Panc1 (cell line): Measurements from ENCODE around the gene CACNA1B. TPM values are rescaled to one million over a fixed set of nuclear protein-coding genes. Genes with fewer than 3 reads are reported as not detected.

Experiments
- ATAC-seq: fragments of 200-7000 bp; cut with Tn5 transposase; 2 replicates; pipeline ENCODE4 v1.9.1; 2020; ENCODE audit warnings: mild to moderate bottlenecking, moderate library complexity
- BruUV-seq: library from RNA; stranded (reverse); fragments of 400-500 nt; replicated peaks from 2 replicates; lab custom pipeline; 2021; lab: Mats Ljungman, UMichigan
- CTCF ChIA-PET: fragments of 300-600 bp; sonication (Branson Sonifier 250); formaldehyde crosslinking; loops from one replicate; lab custom pipeline; 2022; ENCODE audit warnings: antibody characterized with exemption; lab: Charles Lee
- POLR2A ChIA-PET: fragments of 300-600 bp; sonication (Branson Sonifier 250); formaldehyde crosslinking; loops from one replicate; lab custom pipeline; 2022; ENCODE audit warnings: antibody characterized with exemption; lab: Charles Lee
- DNase-seq: peaks from one replicate; pipeline ENCODE4 v3.0.0-alpha.2; 2010; ENCODE audit warnings: low read depth, low spot score
- H3K27ac ChIP-seq: 2 replicates; pipeline ENCODE4 v1.5.1; 2011; ENCODE audit warnings: mild to moderate bottlenecking, low read length, inconsistent platforms
- H3K27me3 ChIP-seq: fragments of 200-500 bp; sonication (Bioruptor generic); 2 replicates; pipeline ENCODE4 v1.6.0; 2014; ENCODE audit warnings: low read length, inconsistent platforms; ENCODE audit not compliant: control insufficient read depth, insufficient read depth
- H3K36me3 ChIP-seq: fragments of 200-500 bp; sonication (Bioruptor generic); 2 replicates; pipeline ENCODE4 v1.5.1; 2014; ENCODE audit warnings: inconsistent platforms, mild to moderate bottlenecking, low read length, moderate library complexity; ENCODE audit not compliant: control insufficient read depth, insufficient read depth
- H3K4me1 ChIP-seq: 2 replicates; pipeline ENCODE4 v1.5.1; 2011; ENCODE audit warnings: inconsistent platforms, mild to moderate bottlenecking, low read length, moderate library complexity; ENCODE audit not compliant: control insufficient read depth, insufficient read depth
- H3K4me3 ChIP-seq, 2 experiments: 2 replicates each; pipeline ENCODE4 v1.5.1; 2011 to 2012; ENCODE audit warnings: low read depth in 2 of 2, low read length in 2 of 2, mild to moderate bottlenecking in 2 of 2, inconsistent platforms in 1 of 2, moderate library complexity in 1 of 2
- H3K9me3 ChIP-seq: fragments of 200-500 bp; sonication (Bioruptor generic); 2 replicates; pipeline ENCODE4 v1.5.1; 2014; ENCODE audit warnings: low read depth, mild to moderate bottlenecking, inconsistent platforms, low read length, moderate library complexity; ENCODE audit not compliant: control insufficient read depth, insufficient read depth
- CTCF ChIP-seq: fragments of 450-650 bp; IDR thresholded peaks from 2 replicates; pipeline ENCODE4 v1.5.1; 2017; ENCODE audit warnings: mild to moderate bottlenecking
- POLR2AphosphoS5 ChIP-seq: IDR thresholded peaks from 2 replicates; pipeline ENCODE4 v1.6.1; 2012; ENCODE audit warnings: mild to moderate bottlenecking, low read depth, low read length, moderate library complexity
- REST ChIP-seq, 2 experiments: IDR thresholded peaks; 2 replicates each; pipeline ENCODE4 v1.6.1; 2011 to 2012; ENCODE audit warnings: low read depth in 2 of 2, control low read depth in 1 of 2, low read length in 1 of 2, mild to moderate bottlenecking in 1 of 2, moderate library complexity in 1 of 2; ENCODE audit not compliant: insufficient read depth in 1 of 2
- SIN3A ChIP-seq: IDR thresholded peaks from 2 replicates; pipeline ENCODE4 v1.6.1; 2012; ENCODE audit warnings: low read depth, mild to moderate bottlenecking, low read length, moderate library complexity, borderline replicate concordance; ENCODE audit not compliant: insufficient read depth
- TCF7L2 ChIP-seq: IDR thresholded peaks from 2 replicates; pipeline ENCODE4 v1.6.1; 2011; ENCODE audit warnings: mild to moderate bottlenecking, low read depth, low read length, inconsistent platforms
- in situ Hi-C: cut with HindIII; loops from 2 replicates; pipeline ENCODE4 v1.10.0; 2016; ENCODE audit warnings: low sequenced_read_pairs, low pct_unique_long_range_greater_than_20kb
- intact Hi-C: fragments of 100-400 bp; cut with micrococcal nuclease; formaldehyde crosslinking; loops from one replicate; pipeline ENCODE4 v1.10.0; 2022; ENCODE audit not compliant: unreplicated experiment
- total RNA-seq: library from RNA; stranded (reverse); gene quantifications from one replicate; pipeline ENCODE4 v1.2.1, GENCODE V29; 2021; ENCODE audit not compliant: unreplicated experiment

CACNA1B gene
- total RNA-seq, 1 experiment from 2014 or later: 0.49 TPM

GRCh38 chr9:137943655-137944054, 66.1 kb downstream of the CACNA1B start:
- in situ Hi-C loops: no loop called here

DNA sequence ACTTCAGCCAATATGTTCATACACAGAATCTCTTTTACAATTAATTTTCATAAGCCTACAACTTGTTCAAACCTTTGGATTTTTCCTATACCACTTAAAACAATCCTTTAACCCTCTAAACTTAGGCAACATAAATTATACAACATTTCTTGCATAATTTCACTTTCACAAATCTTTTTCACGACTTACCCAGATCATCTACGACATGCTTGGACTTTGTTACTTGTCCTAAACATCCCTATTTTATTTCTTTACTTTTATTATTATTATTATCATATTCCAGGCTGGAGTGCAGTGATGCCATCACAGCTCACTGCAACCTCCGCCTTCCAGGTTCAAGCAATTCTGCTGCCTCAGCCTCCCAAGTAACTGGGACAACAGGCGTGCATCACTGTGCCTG, 68.0 kb downstream of the CACNA1B start:
- H3K27me3 ChIP-seq: no peaks in the 10 kb centered on the region
- TF ChIP-seq REST (IDR thresholded peaks at IDR 0.05; ENCODE audit: insufficient read depth in 1 of 2, low read depth in 2 of 2, low read length in 1 of 2) (no peak), CTCF (no peak), POLR2AphosphoS5 (no peak), TCF7L2 (no peak), SIN3A (no peak)
- DNase-seq (no peak), ATAC-seq (no peak)
- no peaks in the 10 kb centered on the region for H3K9me3 ChIP-seq
- no peaks in the 10 kb centered on the region for H3K4me1 ChIP-seq
- ChIA-PET CTCF (no interaction called here), POLR2A (interaction anchor here (0.5 kb wide), 1 partner anchor 134 kb away, joined by 3 read pairs; no protein-coding TSS in a partner anchor)
- intact Hi-C loops (no loop called here), in situ Hi-C loops (no loop called here)
- no peak overlapping the region for H3K4me3 ChIP-seq
- BruUV-seq: no TSS peak
- no peak overlapping the region for H3K27ac ChIP-seq
- H3K36me3 ChIP-seq: no peaks in the 10 kb centered on the region

More at GRCh38 chr9:137943655-137944054, 66.1 kb downstream of the CACNA1B start:
- POLR2A ChIA-PET: no interaction called here
- H3K4me3 ChIP-seq: no peak overlapping the region
- TF ChIP-seq TCF7L2 (no peak), CTCF (no peak), REST (IDR thresholded peaks at IDR 0.05; ENCODE audit: insufficient read depth in 1 of 2, low read depth in 2 of 2, low read length in 1 of 2) (no peak), SIN3A (no peak), POLR2AphosphoS5 (no peak)
- H3K27me3 ChIP-seq: no peaks in the 10 kb centered on the region
- intact Hi-C loops: no loop called here
- no TSS peak for BruUV-seq
- no peaks in the 10 kb centered on the region for H3K4me1 ChIP-seq
- no peak overlapping the region for H3K27ac ChIP-seq
- ATAC-seq (no peak), DNase-seq (no peak)
- H3K36me3 ChIP-seq: no peaks in the 10 kb centered on the region
- H3K9me3 ChIP-seq: no peaks in the 10 kb centered on the region
- CTCF ChIA-PET: no interaction called here
